Measurements from ENCODE around the gene DICER1.
"Not testable (repeated sequence)": the region's sequence is repeated elsewhere in the genome, so short reads cannot be mapped to it uniquely, and the experiment has no call there.

The DICER1 gene

DNA sequence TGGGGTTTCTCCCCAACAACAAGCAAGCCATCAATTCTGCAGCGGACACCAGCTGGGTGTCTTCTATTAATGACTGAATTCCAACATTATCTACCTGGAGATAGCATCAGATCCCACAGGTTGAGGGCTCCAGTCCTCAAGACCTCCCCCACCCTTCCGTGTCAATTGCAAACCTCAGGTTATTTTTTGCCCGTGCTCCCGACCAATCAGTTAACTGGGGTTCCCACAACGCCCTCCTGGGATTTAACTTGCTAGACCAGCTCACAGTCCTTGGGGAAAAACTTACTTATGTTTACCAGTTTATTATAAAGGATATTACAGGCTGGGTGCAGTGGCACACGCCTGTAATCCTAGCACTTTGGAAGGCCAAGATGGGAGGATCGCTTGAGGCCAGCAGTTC, 9.7 kb downstream of the DICER1 start:
- no peak for DNase-seq

DNA sequence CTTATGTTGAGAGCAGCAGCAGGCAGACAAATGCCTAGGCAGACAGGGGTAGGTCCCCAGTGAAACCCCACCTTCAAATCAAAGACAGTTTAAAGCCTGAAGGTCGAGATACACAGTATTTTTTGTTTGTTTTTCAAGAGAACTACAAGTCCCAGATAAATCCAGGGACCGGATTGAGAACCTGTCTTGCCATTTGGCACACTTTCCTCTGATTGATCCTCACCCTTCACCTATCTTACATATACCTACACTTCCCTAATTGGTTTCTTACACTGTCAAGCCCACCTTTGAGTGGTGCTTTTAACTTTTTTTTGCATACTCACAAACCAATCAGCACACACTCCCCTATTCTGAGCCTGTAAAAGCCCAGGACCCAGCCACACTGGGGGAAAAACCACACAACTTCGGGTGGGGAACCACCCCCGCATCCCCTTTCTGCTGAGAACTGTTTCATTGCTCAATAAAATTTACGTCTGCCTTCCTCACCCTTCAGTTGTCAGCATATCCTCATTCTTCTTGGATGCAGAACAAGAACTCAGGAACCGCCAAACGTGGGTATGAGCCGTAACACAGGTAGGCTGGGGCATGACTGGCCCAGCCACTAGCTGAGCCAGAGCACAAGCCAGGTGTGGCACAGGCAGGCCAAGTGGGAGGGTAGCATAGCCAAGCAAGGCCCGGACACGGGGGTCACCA, 11.1 kb downstream of the DICER1 start:
- no peak for DNase-seq

DNA sequence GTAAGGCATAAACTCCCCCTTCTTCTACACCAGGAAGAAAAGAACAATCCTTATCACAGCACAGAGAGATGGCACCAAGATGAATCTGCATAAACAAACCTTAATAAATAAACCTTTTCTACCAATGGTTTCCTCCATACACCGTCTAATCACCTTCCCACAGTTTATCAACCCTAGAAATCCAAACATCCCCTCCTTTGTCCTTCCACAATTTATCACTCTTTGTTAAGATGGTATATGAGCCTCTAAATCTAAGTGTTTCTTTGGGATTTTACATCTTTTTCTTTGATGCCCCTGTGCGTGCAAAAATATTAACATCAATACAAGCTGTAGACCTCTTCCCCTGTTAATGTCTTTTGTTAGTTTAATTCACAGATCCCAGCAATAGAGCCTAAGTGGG, 12.5 kb downstream of the DICER1 start:
- DNase-seq: no peak

DNA sequence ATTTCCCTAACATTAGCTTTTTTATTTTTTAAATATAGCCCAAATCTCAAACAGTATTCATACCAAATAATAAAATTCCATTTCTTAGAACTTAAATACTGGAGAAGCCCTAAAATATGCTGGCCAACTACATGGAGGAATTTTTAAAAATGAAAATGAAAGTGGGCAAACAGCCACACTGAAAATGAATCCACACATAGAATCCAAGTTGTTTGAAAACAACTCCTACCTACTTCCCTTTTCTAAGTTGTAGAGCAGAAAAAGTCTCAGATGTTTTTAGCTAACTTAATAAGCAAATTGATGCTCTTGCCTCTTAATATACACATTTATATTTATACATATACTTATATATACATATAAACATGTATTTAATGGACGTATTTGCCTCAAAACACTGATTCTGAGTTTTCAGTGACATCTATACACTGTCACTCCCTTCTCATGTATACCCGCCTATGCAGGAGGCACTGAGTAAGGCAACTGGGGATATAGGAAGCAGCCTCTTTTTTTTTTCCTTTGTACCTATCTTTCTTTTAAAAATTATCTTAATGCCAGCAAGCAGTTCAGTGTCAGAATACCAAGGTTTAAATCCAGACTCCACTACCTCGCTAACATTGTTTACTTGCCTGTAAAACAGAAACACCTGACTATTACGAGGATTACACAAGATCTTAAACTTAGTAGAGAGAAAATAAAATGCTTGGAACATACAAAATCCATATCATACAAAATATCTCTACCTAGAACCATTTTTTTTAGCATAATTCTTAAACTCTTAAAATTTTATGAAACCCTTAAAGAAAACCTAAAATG, 13.3 kb downstream of the DICER1 start:
- DNase-seq: no peak

DNA sequence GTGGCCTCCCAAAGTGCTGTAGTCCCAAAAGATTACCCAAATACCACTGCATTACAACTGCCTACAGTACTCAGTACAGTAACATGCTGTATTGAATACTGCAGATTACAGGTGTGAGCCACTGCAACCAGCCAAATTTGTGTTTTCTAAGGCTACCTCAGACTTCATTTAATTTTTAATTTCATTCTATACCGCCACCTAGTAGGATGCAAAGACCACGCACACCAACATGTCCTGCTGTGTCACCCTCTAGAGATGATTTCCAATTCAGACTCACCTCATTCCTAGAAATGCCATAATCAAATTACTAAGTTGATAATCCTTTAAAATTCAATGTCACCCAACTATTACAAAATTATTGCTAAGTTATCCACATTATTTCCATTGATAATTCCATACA, 15.1 kb downstream of the DICER1 start:
- DNase-seq: no peak

DNA sequence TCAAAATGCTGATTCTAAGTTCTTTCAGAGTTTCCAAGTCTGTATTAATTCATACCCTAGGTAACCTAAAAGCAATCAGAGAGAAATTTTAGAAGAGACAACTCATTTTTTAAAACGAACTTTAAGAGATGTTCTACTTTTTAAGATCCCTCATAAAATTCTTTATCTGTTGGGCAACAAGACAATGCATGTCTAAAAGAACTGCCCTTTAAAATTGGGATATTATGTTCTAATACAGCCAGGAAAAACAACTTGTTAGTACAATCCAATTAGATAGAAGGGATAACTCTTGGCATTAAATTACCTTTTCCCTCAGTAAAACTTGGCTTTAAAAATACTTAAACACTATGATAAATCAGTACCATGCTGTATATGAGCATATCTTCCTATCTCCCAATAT, 15.6 kb downstream of the DICER1 start:
- DNase-seq: no peak

DNA sequence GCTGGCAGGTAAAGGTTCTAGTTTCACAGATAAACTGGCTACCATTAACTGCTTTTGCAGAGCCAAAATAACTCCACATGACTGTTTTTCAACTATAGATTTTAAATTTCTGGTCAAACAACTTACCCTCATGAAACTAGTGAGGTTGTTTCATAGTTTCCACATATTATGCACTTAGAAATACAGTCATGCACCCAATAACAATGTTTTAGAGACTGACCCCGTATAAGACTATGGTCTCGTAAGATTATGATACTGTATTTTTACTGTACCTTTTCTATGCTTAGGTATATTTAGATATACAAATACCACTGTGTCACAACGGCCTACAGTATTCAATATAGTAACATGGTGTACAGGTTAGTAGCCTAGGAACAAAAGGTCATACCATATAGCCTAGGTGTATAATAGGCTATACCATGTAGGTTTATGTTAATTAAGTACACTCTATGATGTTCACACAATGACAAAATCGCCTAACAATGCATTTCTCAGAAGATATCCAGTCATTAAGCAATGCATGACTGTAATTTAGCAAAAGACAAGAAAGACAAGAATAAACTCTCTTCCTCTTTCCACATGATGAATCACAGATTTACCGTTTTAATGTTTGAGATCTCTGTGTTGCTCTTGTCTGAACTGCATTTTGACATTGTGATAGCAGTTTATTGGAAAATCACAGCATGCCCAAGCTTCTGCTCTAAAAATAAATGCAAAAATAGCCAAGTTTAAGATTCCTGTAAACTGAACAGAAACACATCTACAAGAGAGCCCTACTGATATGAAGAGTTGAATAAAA, 17.1 kb downstream of the DICER1 start:
- DNase-seq: no peak

DNA sequence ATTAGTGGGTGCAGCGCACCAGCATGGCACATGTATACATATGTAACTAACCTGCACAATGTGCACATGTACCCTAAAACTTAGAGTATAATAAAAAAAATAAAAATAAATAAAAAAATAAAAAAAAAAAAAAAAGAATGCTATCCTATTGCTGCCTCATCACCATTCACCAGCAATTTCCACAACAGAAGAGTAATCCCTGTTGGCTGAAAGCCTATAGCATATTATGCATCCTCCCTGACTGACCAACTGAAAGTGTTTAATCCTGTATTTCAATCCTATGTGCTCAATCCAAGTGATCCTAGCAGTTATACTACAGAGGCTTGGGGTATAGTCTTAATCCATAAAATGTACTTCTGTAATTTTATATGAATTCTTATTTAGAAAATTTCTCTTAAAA, 18.5 kb downstream of the DICER1 start:
- DNase-seq: no peak

DNA sequence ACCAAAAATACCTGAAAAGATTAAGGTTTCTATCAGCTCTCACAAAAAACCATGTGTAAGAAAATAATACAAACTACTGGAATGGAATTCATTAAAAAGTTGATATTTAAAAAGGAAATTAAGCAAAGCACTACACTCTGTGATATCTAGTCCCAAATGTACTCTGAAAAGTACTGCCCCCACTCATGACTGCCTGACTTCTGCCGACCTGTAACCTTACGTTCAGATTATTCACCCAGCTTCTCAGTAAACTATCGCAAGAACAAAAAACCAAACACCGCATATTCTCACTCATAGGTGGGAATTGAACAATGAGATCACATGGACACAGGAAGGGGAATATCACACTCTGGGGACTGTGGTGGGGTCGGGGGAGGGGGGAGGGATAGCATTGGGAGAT, 18.9 kb downstream of the DICER1 start:
- not testable (repeated sequence) for DNase-seq

DNA sequence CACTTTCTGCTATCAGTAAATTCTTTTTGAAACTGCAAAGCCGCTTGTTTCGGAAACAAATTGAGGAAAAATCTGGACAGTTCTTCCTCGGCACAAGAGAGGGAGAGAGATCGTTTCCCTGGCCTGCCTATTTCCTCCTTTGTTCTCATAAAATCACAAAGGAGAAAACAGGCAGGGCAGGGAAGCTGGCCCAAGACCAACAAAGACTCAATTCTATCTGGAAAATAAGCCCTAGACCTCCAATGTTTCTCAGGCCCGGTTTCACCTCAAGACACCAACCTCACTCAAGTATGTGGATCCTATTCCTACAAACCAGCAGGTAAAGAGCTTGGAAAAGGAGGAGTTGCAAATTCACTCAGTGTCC, 19.5 kb downstream of the DICER1 start:
- no peak for DNase-seq

DNA sequence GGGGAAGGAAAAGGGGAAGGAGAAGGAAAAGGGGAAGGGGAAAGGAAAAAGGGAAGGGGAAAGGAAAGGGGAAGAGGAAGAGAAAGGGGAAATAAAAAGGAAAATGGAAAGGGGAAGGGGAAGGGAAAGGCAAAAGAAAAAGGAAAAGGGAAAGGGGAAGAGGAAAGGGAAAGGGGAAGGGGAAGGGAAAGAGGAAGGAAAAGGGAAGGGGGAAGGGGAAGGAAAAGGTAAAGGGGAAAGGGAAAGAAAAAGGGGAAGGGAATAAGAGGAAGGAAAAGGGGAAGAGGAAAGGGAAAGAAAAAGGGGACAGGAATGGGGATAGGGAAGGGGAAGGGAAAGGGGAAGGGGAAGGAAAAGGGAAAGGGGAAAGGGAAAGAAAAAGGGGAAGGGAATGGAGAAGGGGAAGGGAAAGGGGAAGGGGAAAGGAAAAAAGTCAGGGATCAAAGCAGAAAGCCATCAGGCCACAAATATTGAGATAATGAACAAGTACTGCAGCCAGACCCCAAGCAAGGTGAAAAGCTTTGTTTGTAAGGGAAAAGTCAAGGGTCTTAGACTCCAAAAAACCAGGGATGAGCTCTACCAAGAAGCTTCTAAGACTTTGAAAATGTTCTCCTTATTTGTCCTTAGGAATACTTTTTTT, 20.0 kb downstream of the DICER1 start:
- DNase-seq: no peak

DNA sequence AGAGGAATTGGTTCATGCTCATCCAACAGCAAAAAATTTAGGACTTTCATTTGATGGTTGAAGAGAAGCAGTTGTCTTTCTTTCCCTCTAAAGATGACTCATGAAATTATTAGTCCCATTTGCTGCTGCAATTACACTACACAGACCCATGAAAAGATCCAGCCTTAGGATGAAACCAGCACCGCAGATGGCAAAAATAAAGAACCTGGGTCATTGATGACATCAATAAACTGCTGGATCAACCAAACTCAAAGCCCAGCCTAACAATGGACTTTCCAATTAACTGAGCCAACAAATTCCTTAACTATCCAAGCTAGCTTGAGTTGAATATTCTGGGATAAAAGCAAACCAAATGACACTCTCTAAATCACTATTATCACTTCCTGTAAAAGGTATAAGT, 20.7 kb downstream of the DICER1 start:
- no peak for DNase-seq

DNA sequence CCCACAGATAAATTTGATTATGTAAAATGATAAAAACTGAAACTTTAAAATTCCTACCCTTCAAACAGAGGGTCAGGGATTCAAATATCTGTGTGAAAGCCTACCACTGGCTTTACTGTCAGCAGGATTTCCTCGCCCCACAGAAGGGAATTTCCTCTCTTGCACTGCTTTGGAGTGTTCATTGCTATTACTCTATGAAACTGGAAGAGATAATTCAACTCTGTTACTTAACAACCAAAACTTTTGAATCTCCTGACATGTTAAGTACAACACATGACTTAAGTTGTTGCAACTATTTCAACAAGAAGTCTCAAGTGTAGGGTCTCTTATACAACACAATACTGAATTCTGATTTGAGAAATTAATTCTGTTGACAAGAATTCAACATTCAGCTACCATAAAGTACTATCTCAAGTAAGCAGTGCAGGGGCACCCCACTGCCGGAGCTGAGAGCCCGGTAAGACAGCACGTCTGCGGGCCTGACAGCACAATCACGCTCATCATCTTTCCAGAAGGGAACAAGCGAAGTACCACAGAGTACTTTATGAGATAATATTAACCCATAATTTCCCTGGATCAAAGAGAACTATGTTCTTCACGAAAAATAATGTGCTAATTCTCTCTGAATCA, 22.9 kb downstream of the DICER1 start:
- no peak for DNase-seq

DNA sequence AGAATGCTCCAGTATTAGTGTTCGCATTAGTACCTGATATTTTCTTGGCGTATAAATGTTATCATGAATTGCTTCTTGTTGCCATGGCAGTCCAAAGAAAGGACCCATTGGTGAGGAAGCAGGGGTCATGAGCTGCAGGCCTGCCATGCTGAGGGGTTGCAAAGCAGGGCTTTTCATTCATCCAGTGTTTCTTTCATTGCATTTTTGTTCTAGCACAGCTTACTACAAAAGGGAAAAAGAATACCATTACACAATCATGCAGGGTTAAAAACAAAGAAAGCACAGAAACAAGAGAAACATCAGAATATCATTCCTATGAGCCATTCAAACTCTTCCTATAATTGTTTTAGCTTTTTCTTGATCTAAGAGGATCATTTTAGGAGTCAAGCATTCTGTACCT, 24.0 kb downstream of the DICER1 start:
- DNase-seq: no peak

DNA sequence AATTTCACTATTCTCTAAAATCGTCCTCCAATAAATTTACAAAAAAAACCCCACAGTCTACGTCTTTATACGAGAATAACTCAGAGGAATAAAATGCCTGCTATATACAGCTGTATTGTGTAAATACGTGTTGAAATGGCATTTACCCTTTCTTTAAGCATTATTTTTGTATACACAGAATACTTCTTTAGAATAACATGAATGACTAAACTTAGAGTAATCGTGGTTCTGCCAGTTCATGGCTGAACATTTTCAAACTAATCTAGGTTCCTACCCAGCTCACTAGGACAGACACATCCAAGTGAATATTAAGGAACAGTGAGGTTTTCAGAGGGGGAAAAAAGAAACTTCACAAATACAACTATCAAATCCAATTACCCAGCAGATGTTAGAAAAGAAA, 24.6 kb downstream of the DICER1 start:
- no peak for DNase-seq

DNA sequence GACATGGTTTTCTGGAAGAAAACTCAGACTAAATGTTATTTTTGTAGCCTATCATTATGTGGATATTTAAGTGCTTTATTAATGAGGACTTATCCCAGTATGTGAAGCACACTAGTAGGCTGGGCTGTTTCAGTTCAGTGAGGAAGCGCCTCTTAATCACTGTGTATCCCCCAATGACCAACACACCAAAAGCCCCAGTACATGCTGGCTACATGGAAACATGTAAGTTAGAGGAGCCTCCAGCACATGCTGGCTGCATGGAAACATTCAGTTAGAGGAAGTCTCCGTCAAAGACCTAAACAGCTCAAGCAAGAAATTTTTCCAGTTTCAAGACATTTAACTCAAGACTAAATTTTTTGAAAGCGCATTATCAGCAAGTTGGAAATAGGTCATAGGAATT, 26.8 kb downstream of the DICER1 start:
- no peak for DNase-seq

DNA sequence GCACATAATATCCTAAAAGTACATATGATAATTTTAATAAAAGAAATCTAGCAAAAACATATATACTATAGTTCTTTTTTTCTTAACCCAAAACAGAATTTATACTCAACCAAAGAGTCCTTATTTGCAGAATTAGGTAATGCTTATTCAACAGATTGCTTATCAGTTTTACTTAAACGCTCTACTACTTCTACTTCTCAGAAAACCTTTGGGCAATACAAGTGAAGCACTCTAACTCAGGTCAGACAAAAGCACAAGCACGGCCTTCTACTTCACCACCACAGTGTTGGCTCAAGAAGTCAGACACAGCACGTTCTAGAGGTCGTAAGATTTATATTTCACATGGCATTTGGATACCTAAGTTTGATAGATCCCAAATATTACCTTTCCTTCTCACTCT, 29.2 kb downstream of the DICER1 start:
- no peak for DNase-seq

DNA sequence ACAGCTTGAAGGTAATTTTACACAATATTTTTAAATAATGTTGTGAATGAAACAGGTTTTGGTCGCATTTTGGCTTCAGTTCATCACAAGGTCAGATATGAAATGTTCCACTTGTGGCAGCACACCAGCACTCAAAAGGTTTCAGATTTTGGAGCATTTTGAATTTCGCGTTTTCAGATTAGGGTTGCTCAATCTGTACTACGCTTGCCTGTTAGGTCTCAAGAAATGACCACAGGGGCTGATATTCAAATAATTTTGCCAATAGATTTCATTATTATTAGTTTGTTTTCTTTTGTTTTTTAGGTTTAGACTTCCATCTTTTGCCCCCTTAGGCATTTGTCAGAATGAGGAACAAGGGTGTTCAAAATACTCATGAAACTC, 29.8 kb downstream of the DICER1 start:
- DNase-seq: no peak

DNA sequence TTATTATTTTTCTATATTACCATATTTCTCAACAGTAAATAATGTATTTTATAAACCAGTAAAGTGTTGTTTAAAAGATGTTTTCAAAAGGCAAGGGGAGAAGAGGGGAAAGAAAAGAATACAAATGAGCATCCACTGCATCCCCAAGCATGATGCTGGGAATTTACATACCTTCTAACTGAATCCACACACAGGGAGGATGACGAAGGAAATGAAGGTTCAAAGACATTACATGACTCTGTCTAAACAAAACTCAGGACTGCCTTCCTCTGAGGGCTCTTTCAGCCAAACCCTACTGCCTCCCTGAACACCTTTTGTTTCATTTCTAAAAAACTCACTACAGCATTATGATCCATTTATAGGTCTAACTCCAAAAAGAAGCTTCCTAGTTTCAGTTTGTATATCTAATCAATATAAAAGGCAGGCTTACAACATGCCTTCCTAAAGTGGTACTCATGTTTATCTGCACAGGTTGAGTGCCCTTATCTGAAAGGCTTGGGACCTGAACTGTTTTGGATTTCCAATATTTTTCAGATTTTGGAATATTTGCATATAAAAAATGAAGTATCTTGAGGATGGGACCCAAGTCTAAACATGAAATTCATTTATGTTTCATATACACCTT, 30.3 kb downstream of the DICER1 start:
- no peak for DNase-seq

DNA sequence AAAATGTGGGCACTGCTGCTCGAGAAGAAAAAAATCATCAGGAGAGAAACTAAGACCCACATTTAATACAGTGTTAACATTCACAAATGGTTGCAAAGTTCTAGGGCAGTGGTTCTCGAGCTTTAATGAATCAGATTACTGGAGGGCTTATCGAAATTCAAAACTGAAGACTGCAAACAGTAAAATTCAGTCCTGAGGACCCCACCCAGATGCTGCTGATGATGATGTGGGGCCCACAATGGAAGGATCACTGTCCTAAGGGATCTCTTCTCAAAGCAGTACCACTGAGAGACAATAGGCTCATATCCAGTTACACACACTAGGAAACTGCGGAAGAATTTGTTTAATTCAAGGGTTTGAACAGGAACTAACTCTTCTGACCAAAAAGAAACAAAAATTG, 31.4 kb downstream of the DICER1 start:
- DNase-seq: no peak

DNA sequence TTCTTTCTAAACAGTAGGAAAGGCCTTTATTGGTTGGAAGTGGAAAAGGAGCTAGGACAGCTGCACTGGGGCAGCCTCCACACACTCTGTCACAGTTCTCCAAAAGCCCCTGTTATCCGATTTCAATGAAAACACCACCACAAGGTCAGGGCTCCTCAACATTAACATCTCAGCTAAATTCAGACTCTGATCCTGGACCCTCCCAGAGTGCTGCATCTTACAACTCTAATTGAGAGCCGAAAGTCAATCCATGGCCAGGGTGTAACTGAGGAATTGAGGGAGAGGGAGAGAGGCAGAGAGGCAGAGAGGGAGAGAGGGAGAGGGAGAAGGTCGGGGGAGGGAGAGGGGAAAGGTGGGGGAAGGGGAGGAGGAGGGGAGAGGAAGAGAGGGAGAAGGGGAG, 32.1 kb downstream of the DICER1 start:
- no peak for DNase-seq

DNA sequence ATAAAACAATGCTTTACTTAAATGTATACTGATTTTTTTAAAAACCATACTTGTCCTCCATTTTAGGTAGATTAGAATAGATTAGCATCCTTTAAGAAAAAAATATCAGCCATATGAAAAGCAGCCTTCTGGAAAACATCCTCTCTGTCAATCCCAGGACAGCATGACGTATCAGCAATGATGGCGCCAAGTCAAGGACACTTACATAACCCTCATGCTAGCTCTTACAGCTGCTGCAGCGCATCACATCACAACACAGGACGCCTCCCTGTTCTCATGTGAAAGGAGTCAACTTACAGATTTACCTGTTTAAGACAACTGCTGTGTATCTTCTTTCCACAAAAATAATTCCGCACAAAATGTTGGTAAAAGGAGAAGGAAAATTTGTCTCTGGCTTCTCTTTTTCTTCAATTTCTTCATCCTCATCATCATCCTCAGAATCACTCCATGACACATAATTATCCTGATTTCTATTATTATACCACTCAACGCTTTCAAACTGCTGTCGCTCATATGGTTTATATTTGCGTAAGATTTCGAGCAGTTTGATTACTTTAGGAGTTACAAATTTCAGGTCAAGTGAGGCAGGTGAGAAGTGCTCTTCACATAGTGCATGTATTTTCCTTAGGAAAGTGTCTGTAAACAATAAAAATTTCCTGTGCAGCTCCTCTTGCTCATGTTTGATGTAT, 33.3 kb downstream of the DICER1 start:
- no peak for DNase-seq
